Lower leg skin (tissue), 3 donors: ENCODE data around the gene BBOX1.

ENCODE experiments used
- CTCF ChIP-seq, 3 donors: fragments of 450-650 bp; IDR thresholded peaks; one replicate each; pipeline ENCODE4 v1.5.1; 2016; ENCODE audit warnings: antibody characterized with exemption in 3 of 3, mild to moderate bottlenecking in 3 of 3, moderate library complexity in 2 of 3
- POLR2A ChIP-seq, 2 donors: fragments of 450-650 bp; IDR thresholded peaks; one replicate each; pipeline ENCODE4 v1.6.1; 2016 to 2017; ENCODE audit warnings: antibody characterized with exemption in 2 of 2, mild to moderate bottlenecking in 1 of 2, moderate library complexity in 1 of 2

- TF ChIP-seq CTCF (IDR thresholded peaks at IDR 0.05) (no peak), POLR2A (IDR thresholded peaks at IDR 0.05) (no peak)
Measured at GRCh38 chr11:27139742-27140367, 99.2 kb downstream of the BBOX1 start.
